Karpas-422 (cell line): ENCODE results near the gene WDFY2. TPM values are rescaled to one million over a fixed set of nuclear protein-coding genes. Genes with fewer than 3 reads are reported as not detected.

ENCODE experiments used
- DNase-seq: peaks from one replicate; pipeline ENCODE4 v3.0.0-alpha.2; 2015
- H2AFZ ChIP-seq: fragments of 200-600 bp; sonication (generic); 2 replicates; pipeline ENCODE4 v1.6.1; 2014; ENCODE audit warnings: antibody characterized with exemption, low read length, mixed read lengths
- H3K27ac ChIP-seq: fragments of 200-600 bp; sonication (generic); 2 replicates; pipeline ENCODE4 v1.5.1; 2014; ENCODE audit warnings: mild to moderate bottlenecking, low read length, moderate library complexity
- H3K27me3 ChIP-seq: fragments of 200-600 bp; sonication (generic); 2 replicates; pipeline ENCODE4 v1.6.1; 2014; ENCODE audit warnings: low read length, mixed read lengths
- H3K36me3 ChIP-seq: fragments of 200-600 bp; sonication (generic); 2 replicates; pipeline ENCODE4 v1.6.1; 2014; ENCODE audit warnings: low read length, mixed read lengths; ENCODE audit not compliant: insufficient read depth
- H3K4me1 ChIP-seq: fragments of 200-600 bp; sonication (generic); 2 replicates; pipeline ENCODE4 v1.6.1; 2014; ENCODE audit warnings: mild to moderate bottlenecking, low read length, mixed read lengths
- H3K4me2 ChIP-seq: fragments of 200-600 bp; sonication (generic); 2 replicates; pipeline ENCODE4 v1.6.1; 2014; ENCODE audit warnings: low read length, low read depth, mild to moderate bottlenecking; ENCODE audit not compliant: poor library complexity, severe bottlenecking
- H3K4me3 ChIP-seq: fragments of 200-600 bp; sonication (generic); 2 replicates; pipeline ENCODE4 v1.5.1; 2014; ENCODE audit warnings: mild to moderate bottlenecking, antibody characterized with exemption, low read length, mixed read lengths
- H3K79me2 ChIP-seq: fragments of 200-600 bp; sonication (generic); 2 replicates; pipeline ENCODE4 v1.6.1; 2014; ENCODE audit warnings: mild to moderate bottlenecking, low read length, mixed read lengths
- H3K9ac ChIP-seq: fragments of 200-600 bp; sonication (generic); 2 replicates; pipeline ENCODE4 v1.6.0; 2014; ENCODE audit warnings: low read length
- H3K9me2 ChIP-seq: fragments of 200-600 bp; sonication (generic), shearing (Covaris generic); replicated peaks from 2 replicates; pipeline ENCODE4 v1.6.0; 2014; ENCODE audit warnings: mild to moderate bottlenecking, low read length, moderate library complexity; ENCODE audit not compliant: insufficient read depth
- H3K9me3 ChIP-seq: fragments of 300-700, 200-600 bp; sonication (generic); 2 replicates; pipeline ENCODE4 v1.6.1; 2014; ENCODE audit warnings: low read length, mixed read lengths
- H4K20me1 ChIP-seq: fragments of 200-600 bp; sonication (generic); 2 replicates; pipeline ENCODE4 v1.6.1; 2014; ENCODE audit warnings: mild to moderate bottlenecking, antibody characterized with exemption, low read length, low read depth; ENCODE audit not compliant: insufficient read depth
- total RNA-seq: library from RNA; depleted of rRNA; stranded (reverse); fragments of >200 nt; shearing (Covaris generic); gene quantifications from 2 replicates; pipeline ENCODE4 v1.2.3, GENCODE V29; 2014; ENCODE audit warnings: low replicate concordance

Gene WDFY2
- total RNA-seq, 1 experiment from 2014 or later = 4.1 TPM

GRCh38 chr13:51745243-51745642 lies 161.0 kb downstream of the WDFY2 start:
- Histone ChIP-seq H3K79me2 (no peaks in the 10 kb centered on the region), H3K27me3 (no peaks in the 10 kb centered on the region), H3K36me3 (no peaks in the 10 kb centered on the region), H3K9me3 (peaks cover 5% of the 10 kb centered on the region), H3K9ac (no peak overlapping the region), H3K27ac (no peak overlapping the region), H3K4me3 (no peak overlapping the region), H3K4me2 (no peak overlapping the region), H4K20me1 (no peaks in the 10 kb centered on the region), H2AFZ (no peak overlapping the region), H3K9me2 (no peaks in the 10 kb centered on the region), H3K4me1 (no peaks in the 10 kb centered on the region)
- no peak for DNase-seq

- Histone ChIP-seq H3K36me3 (no peaks in the 10 kb centered on the region), H2AFZ (no peak overlapping the region), H3K9me3 (peaks cover 5% of the 10 kb centered on the region), H3K27ac (no peak overlapping the region), H3K4me1 (no peaks in the 10 kb centered on the region), H3K4me3 (no peak overlapping the region), H3K27me3 (no peaks in the 10 kb centered on the region), H3K4me2 (no peak overlapping the region), H4K20me1 (no peaks in the 10 kb centered on the region), H3K79me2 (no peaks in the 10 kb centered on the region), H3K9me2 (no peaks in the 10 kb centered on the region), H3K9ac (no peak overlapping the region)
- no peak for DNase-seq
These were observed 162.5 kb downstream of the WDFY2 start for GRCh38 chr13:51746802-51747201.

- no peak overlapping the region for H3K4me2 ChIP-seq
- DNase-seq = no peak
- no peak overlapping the region for H3K27ac ChIP-seq
- H4K20me1 ChIP-seq = no peaks in the 10 kb centered on the region
- H3K27me3 ChIP-seq = no peaks in the 10 kb centered on the region
- H3K4me1 ChIP-seq = no peaks in the 10 kb centered on the region
- H3K9ac ChIP-seq = no peak overlapping the region
- H3K4me3 ChIP-seq = no peak overlapping the region
- H2AFZ ChIP-seq = no peak overlapping the region
- H3K36me3 ChIP-seq = no peaks in the 10 kb centered on the region
- H3K9me3 ChIP-seq = peaks cover 5% of the 10 kb centered on the region
- no peaks in the 10 kb centered on the region for H3K79me2 ChIP-seq
- H3K9me2 ChIP-seq = no peaks in the 10 kb centered on the region
These were observed 163.5 kb downstream of the WDFY2 start for GRCh38 chr13:51747438-51748434.

GRCh38 chr13:51756651-51757050 lies 172.4 kb downstream of the WDFY2 start:
- no peak overlapping the region for H3K9ac ChIP-seq
- no peaks in the 10 kb centered on the region for H3K79me2 ChIP-seq
- H3K36me3 ChIP-seq = no peaks in the 10 kb centered on the region
- H2AFZ ChIP-seq = no peak overlapping the region
- no peak overlapping the region for H3K4me3 ChIP-seq
- no peaks in the 10 kb centered on the region for H3K9me2 ChIP-seq
- H3K27ac ChIP-seq = no peak overlapping the region
- no peaks in the 10 kb centered on the region for H3K9me3 ChIP-seq
- no peaks in the 10 kb centered on the region for H4K20me1 ChIP-seq
- H3K27me3 ChIP-seq = no peaks in the 10 kb centered on the region
- DNase-seq = no peak
- H3K4me2 ChIP-seq = no peak overlapping the region
- no peaks in the 10 kb centered on the region for H3K4me1 ChIP-seq

- H3K9ac ChIP-seq = no peak overlapping the region
- no peak for DNase-seq
- H3K4me1 ChIP-seq = no peaks in the 10 kb centered on the region
- no peaks in the 10 kb centered on the region for H3K36me3 ChIP-seq
- H3K4me3 ChIP-seq = no peak overlapping the region
- no peak overlapping the region for H3K4me2 ChIP-seq
- no peaks in the 10 kb centered on the region for H3K9me2 ChIP-seq
- no peaks in the 10 kb centered on the region for H3K9me3 ChIP-seq
- H3K27me3 ChIP-seq = no peaks in the 10 kb centered on the region
- no peak overlapping the region for H3K27ac ChIP-seq
- H3K79me2 ChIP-seq = no peaks in the 10 kb centered on the region
- H2AFZ ChIP-seq = no peak overlapping the region
- no peaks in the 10 kb centered on the region for H4K20me1 ChIP-seq
These were observed 174.4 kb downstream of the WDFY2 start for GRCh38 chr13:51758691-51759090.

- no peaks in the 10 kb centered on the region for H3K79me2 ChIP-seq
- H3K4me3 ChIP-seq = no peak overlapping the region
- no peak overlapping the region for H2AFZ ChIP-seq
- no peaks in the 10 kb centered on the region for H3K9me3 ChIP-seq
- H3K4me1 ChIP-seq = no peaks in the 10 kb centered on the region
- H3K4me2 ChIP-seq = no peak overlapping the region
- H3K9ac ChIP-seq = no peak overlapping the region
- no peak for DNase-seq
- no peaks in the 10 kb centered on the region for H3K36me3 ChIP-seq
- no peaks in the 10 kb centered on the region for H3K9me2 ChIP-seq
- H3K27me3 ChIP-seq = no peaks in the 10 kb centered on the region
- no peak overlapping the region for H3K27ac ChIP-seq
- H4K20me1 ChIP-seq = no peaks in the 10 kb centered on the region
These were observed 175.0 kb downstream of the WDFY2 start for GRCh38 chr13:51759240-51759639.

- H2AFZ ChIP-seq = no peak overlapping the region
- no peak for DNase-seq
- H3K4me1 ChIP-seq = no peaks in the 10 kb centered on the region
- H3K36me3 ChIP-seq = no peaks in the 10 kb centered on the region
- H3K27me3 ChIP-seq = no peaks in the 10 kb centered on the region
- no peak overlapping the region for H3K27ac ChIP-seq
- H3K4me3 ChIP-seq = no peak overlapping the region
- H3K9me2 ChIP-seq = no peaks in the 10 kb centered on the region
- no peaks in the 10 kb centered on the region for H4K20me1 ChIP-seq
- H3K9ac ChIP-seq = no peak overlapping the region
- H3K4me2 ChIP-seq = no peak overlapping the region
- H3K79me2 ChIP-seq = no peaks in the 10 kb centered on the region
- H3K9me3 ChIP-seq = no peaks in the 10 kb centered on the region
These were observed 176.3 kb downstream of the WDFY2 start for GRCh38 chr13:51760592-51760991.

- no peak overlapping the region for H3K9ac ChIP-seq
- no peak for DNase-seq
- H3K27ac ChIP-seq = no peak overlapping the region
- H3K79me2 ChIP-seq = no peaks in the 10 kb centered on the region
- H3K9me3 ChIP-seq = no peaks in the 10 kb centered on the region
- no peak overlapping the region for H3K4me2 ChIP-seq
- H3K9me2 ChIP-seq = no peaks in the 10 kb centered on the region
- no peaks in the 10 kb centered on the region for H4K20me1 ChIP-seq
- H3K36me3 ChIP-seq = no peaks in the 10 kb centered on the region
- no peak overlapping the region for H2AFZ ChIP-seq
- no peaks in the 10 kb centered on the region for H3K4me1 ChIP-seq
- no peak overlapping the region for H3K4me3 ChIP-seq
- H3K27me3 ChIP-seq = no peaks in the 10 kb centered on the region
These were observed 177.5 kb downstream of the WDFY2 start for GRCh38 chr13:51761643-51762350.
